GM23248 (cell line): ENCODE measurements around the gene ILF3.

Experiments
- EZH2 ChIP-seq: fragments of 200-600 bp; sonication (generic); IDR thresholded peaks from 2 replicates; pipeline ENCODE4 v1.6.1; 2018; ENCODE audit warnings: antibody characterized with exemption, mild to moderate bottlenecking; ENCODE audit not compliant: insufficient read depth, poor library complexity, severe bottlenecking
- EZH2phosphoT487 ChIP-seq: fragments of 200-600 bp; sonication (generic); IDR thresholded peaks from 2 replicates; pipeline ENCODE4 v1.6.1; 2018; ENCODE audit warnings: antibody characterized with exemption, moderate library complexity, mild to moderate bottlenecking, low read depth; ENCODE audit not compliant: insufficient read depth

- no peak for TF ChIP-seq EZH2
- TF ChIP-seq EZH2phosphoT487, result no peak
Observed at GRCh38 chr19:10621966-10622365, 32.2 kb upstream of the ILF3 start.
